PC-9 (cell line): ENCODE measurements around the gene ASB6. TPM values are rescaled to one million over a fixed set of nuclear protein-coding genes. Genes with fewer than 3 reads are reported as not detected.

Experiments used
- BruUV-seq: library from RNA; stranded (reverse); fragments of 400-500 nt; replicated peaks from 2 replicates; lab custom pipeline; 2021; lab: Mats Ljungman, UMichigan
- CTCF ChIA-PET: fragments of 300-600 bp; sonication (Branson Sonifier 250); formaldehyde crosslinking; loops from one replicate; lab custom pipeline; 2022; ENCODE audit warnings: antibody characterized with exemption; lab: Charles Lee
- POLR2A ChIA-PET: fragments of 300-600 bp; sonication (Branson Sonifier 250); formaldehyde crosslinking; loops from one replicate; lab custom pipeline; 2022; ENCODE audit warnings: antibody characterized with exemption; ENCODE audit not compliant: unreplicated experiment; lab: Charles Lee
- DNase-seq, 2 experiments: peaks; one replicate each; pipeline versions ENCODE4 v3.0.0 to v3.0.0-alpha.2; 2015 to 2022; ENCODE audit warnings: mixed read lengths in 1 of 2
- H2AFZ ChIP-seq: fragments of 200-600 bp; sonication (generic); 2 replicates; pipeline ENCODE4 v1.8.1; 2017; ENCODE audit warnings: antibody characterized with exemption
- H3F3A ChIP-seq: fragments of 200-600 bp; sonication (generic); 2 replicates; pipeline ENCODE4 v1.8.1; 2017; ENCODE audit warnings: antibody characterized with exemption, mild to moderate bottlenecking, low read depth; ENCODE audit not compliant: insufficient read depth
- H3K27ac ChIP-seq: fragments of 200-600 bp; sonication (generic); 2 replicates; pipeline ENCODE4 v1.6.1; 2016; ENCODE audit warnings: mixed run types
- H3K27me3 ChIP-seq: fragments of 200-600 bp; sonication (generic); 2 replicates; pipeline ENCODE4 v1.6.1; 2016; ENCODE audit warnings: low read depth, mixed run types; ENCODE audit not compliant: insufficient read depth
- H3K36me3 ChIP-seq: fragments of 200-600 bp; sonication (generic); 2 replicates; pipeline ENCODE4 v1.6.1; 2016; ENCODE audit warnings: low read depth, mixed run types
- H3K4me1 ChIP-seq: fragments of 200-600 bp; sonication (generic); replicated peaks from 2 replicates; pipeline ENCODE4 v1.6.1; 2016; ENCODE audit warnings: mixed run types; ENCODE audit not compliant: insufficient read depth
- H3K4me2 ChIP-seq: fragments of 200-600 bp; sonication (generic); 2 replicates; pipeline ENCODE4 v1.6.1; 2017; ENCODE audit warnings: mixed run types
- H3K4me3 ChIP-seq: fragments of 200-600 bp; sonication (generic); 2 replicates; pipeline ENCODE4 v1.6.1; 2016; ENCODE audit warnings: mixed run types
- H3K79me2 ChIP-seq: fragments of 200-600 bp; sonication (generic); 2 replicates; pipeline ENCODE4 v1.6.1; 2017; ENCODE audit warnings: low read depth, mixed run types
- H3K9me2 ChIP-seq: fragments of 200-600 bp; sonication (generic); 2 replicates; pipeline ENCODE4 v1.8.1; 2017; ENCODE audit warnings: mild to moderate bottlenecking; ENCODE audit not compliant: insufficient read depth
- H3K9me3 ChIP-seq: fragments of 200-600 bp; sonication (generic); 2 replicates; pipeline ENCODE4 v1.8.1; 2016; ENCODE audit warnings: low read depth; ENCODE audit not compliant: insufficient read depth
- H4K20me1 ChIP-seq: fragments of 200-600 bp; sonication (generic); 2 replicates; pipeline ENCODE4 v1.8.1; 2017; ENCODE audit not compliant: insufficient read depth
- CTCF ChIP-seq: fragments of 200-600 bp; sonication (generic); conservative IDR thresholded peaks from 2 replicates; pipeline ENCODE4 v1.6.1; 2017; ENCODE audit warnings: mixed run types, antibody characterized with exemption, mild to moderate bottlenecking, moderate library complexity
- EZH2 ChIP-seq: fragments of 200-600 bp; sonication (generic); IDR thresholded peaks from 2 replicates; pipeline ENCODE4 v1.8.0; 2017; ENCODE audit warnings: antibody characterized with exemption, low read depth
- intact Hi-C: fragments of 100-400 bp; cut with micrococcal nuclease; formaldehyde crosslinking; loops from one replicate; pipeline ENCODE4 v1.10.0; 2022; ENCODE audit not compliant: unreplicated experiment
- total RNA-seq: library from RNA; stranded (reverse); gene quantifications from 2 replicates; pipeline ENCODE4 v1.2.3, GENCODE V29; 2021

The ASB6 gene
- total RNA-seq, 1 experiment from 2014 or later: 20.2 TPM

- ChIA-PET CTCF (no interaction called here), POLR2A (no interaction called here)
- H4K20me1 ChIP-seq: peaks cover 85% of the 10 kb centered on the region
These were observed 10.2 kb downstream of the ASB6 start for GRCh38 chr9:129631674-129632129.

GRCh38 chr9:129630967-129631673 lies 10.8 kb downstream of the ASB6 start:
- Histone ChIP-seq H3K9me3 (no peaks in the 10 kb centered on the region), H3K27me3 (no peaks in the 10 kb centered on the region), H3F3A (peaks cover 28% of the 10 kb centered on the region), H3K27ac (no peak overlapping the region), H4K20me1 (peaks cover 86% of the 10 kb centered on the region), H3K4me2 (no peak overlapping the region), H3K4me3 (no peak overlapping the region), H3K79me2 (peaks cover 72% of the 10 kb centered on the region), H2AFZ (no peak overlapping the region), H3K9me2 (no peaks in the 10 kb centered on the region), H3K36me3 (no peaks in the 10 kb centered on the region; the same call in 1 of the 2 replicates), H3K4me1 (peaks cover 20% of the 10 kb centered on the region)
- no TSS peak for BruUV-seq
- POLR2A ChIA-PET: no interaction called here
- no peak for DNase-seq
- TF ChIP-seq CTCF: no peak
- TF ChIP-seq EZH2: no peak
- intact Hi-C loops: no loop called here
- CTCF ChIA-PET: interaction anchor here (0.6 kb wide), 1 partner anchor 627 kb away, joined by 13 read pairs; no protein-coding TSS in a partner anchor

More at GRCh38 chr9:129631674-129632129, 10.2 kb downstream of the ASB6 start:
- Histone ChIP-seq H3K9me2 (no peaks in the 10 kb centered on the region), H3K4me3 (no peak overlapping the region), H3K36me3 (no peaks in the 10 kb centered on the region; the same call in 1 of the 2 replicates), H3K4me2 (no peak overlapping the region), H3F3A (peaks cover 33% of the 10 kb centered on the region), H3K9me3 (no peaks in the 10 kb centered on the region), H2AFZ (no peak overlapping the region), H3K4me1 (peaks cover 20% of the 10 kb centered on the region), H3K27me3 (no peaks in the 10 kb centered on the region), H3K79me2 (peaks cover 67% of the 10 kb centered on the region), H3K27ac (no peak overlapping the region)
- intact Hi-C loops: no loop called here
- no peak for TF ChIP-seq CTCF
- no peak for TF ChIP-seq EZH2
- DNase-seq: no peak
- BruUV-seq: no TSS peak

GRCh38 chr9:129629251-129629820 lies 12.6 kb downstream of the ASB6 start:
- peaks cover 32% of the 10 kb centered on the region for H3K4me1 ChIP-seq
- H3K36me3 ChIP-seq: no peaks in the 10 kb centered on the region; the same call in 1 of the 2 replicates
- H3F3A ChIP-seq: peaks cover 32% of the 10 kb centered on the region
- no peak overlapping the region for H3K4me2 ChIP-seq
- H3K9me3 ChIP-seq: no peaks in the 10 kb centered on the region
- intact Hi-C loops: no loop called here
- POLR2A ChIA-PET: interaction anchor here (0.7 kb wide), 1 partner anchor 171 kb away, joined by 4 read pairs; no protein-coding TSS in a partner anchor
- H4K20me1 ChIP-seq: peaks cover 80% of the 10 kb centered on the region
- no peaks in the 10 kb centered on the region for H3K9me2 ChIP-seq
- no peak overlapping the region for H2AFZ ChIP-seq
- DNase-seq: no peak
- H3K27me3 ChIP-seq: no peaks in the 10 kb centered on the region
- CTCF ChIA-PET: no interaction called here
- peaks cover 74% of the 10 kb centered on the region for H3K79me2 ChIP-seq
- TF ChIP-seq EZH2 (no peak), CTCF (no peak)
- H3K4me3 ChIP-seq: no peak overlapping the region
- no peak overlapping the region for H3K27ac ChIP-seq
- no TSS peak for BruUV-seq
